ELF-1 (cell line): ENCODE measurements around the gene LEMD2.

Source experiments
- DNase-seq: peaks from one replicate; pipeline ENCODE4 v3.0.0-alpha.2; 2016; ENCODE audit warnings: low read depth, low spot score

LEMD2 gene

DNA sequence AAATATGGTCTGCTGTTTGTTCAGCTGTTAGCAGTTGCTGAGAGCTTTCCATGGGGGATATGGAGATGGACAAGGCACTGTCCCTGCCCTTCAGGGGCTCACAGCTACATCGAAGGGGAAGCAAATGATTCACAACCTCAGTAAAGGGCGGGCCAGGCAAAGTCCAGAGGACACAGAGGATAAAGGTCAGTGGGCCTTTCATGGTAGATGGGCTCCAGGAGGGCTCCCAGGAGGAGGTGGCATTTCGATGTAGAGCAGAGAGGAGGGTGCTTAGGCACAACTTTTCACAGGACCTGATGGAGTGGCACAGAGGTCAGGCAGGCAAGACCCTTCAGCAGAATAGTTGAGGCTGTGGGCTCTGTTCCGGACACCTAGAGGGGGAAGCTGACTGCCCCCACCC, 30.1 kb upstream of the LEMD2 start:
- no peak for DNase-seq

DNA sequence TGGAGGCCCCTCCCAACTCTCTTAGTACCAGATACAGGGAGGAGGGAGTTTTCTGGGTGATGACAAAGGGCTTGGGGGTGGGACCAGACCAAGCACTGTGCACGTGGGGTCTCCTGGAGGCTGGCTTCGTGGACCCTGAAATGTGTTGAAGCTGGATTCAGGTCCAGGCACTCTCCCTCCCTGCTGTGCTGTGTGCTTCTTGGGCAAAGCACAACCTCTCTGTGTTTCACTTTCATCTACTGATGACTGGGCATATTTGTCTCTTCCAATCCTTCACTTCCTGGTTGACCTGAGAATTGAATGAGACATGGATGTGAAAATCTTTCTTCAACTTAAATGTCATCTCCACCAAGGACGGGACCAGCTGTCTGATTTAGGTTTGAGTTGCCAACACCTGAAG, 29.4 kb upstream of the LEMD2 start:
- no peak for DNase-seq

- DNase-seq: no peak
These were observed 28.6 kb upstream of the LEMD2 start for GRCh38 chr6:33817489-33817888.

DNA sequence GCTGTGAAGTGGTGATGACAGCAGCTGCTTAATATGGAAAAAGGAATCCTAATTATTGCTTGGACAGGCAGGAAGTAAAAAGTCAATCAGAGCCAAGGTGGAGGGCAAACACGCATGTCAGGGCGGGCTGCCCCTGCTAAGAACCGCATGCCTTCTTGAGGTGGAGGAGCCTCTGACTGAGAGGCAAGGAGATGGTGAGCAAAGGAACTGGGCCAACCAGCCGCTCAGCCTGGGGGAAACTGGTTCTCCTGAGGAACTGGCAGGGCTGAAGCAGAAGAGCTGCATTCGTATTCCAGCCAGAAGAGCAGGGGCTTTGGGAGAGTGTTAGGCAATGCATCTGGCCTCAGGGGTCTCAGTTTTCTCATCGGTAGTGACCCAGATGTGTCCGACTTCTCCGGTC, 28.0 kb upstream of the LEMD2 start:
- DNase-seq: no peak

- DNase-seq: peak; percentile 66
These were observed 26.9 kb upstream of the LEMD2 start for GRCh38 chr6:33815854-33816253.

GRCh38 chr6:33813990-33814985, 25.4 kb upstream of the LEMD2 start:
- DNase-seq: no peak

GRCh38 chr6:33813246-33813904, 24.4 kb upstream of the LEMD2 start:
- no peak for DNase-seq

GRCh38 chr6:33812669-33813068, 23.7 kb upstream of the LEMD2 start:
- peak; percentile 93 for DNase-seq

- DNase-seq: no peak
These were observed 20.7 kb upstream of the LEMD2 start for GRCh38 chr6:33809594-33809993.

DNA sequence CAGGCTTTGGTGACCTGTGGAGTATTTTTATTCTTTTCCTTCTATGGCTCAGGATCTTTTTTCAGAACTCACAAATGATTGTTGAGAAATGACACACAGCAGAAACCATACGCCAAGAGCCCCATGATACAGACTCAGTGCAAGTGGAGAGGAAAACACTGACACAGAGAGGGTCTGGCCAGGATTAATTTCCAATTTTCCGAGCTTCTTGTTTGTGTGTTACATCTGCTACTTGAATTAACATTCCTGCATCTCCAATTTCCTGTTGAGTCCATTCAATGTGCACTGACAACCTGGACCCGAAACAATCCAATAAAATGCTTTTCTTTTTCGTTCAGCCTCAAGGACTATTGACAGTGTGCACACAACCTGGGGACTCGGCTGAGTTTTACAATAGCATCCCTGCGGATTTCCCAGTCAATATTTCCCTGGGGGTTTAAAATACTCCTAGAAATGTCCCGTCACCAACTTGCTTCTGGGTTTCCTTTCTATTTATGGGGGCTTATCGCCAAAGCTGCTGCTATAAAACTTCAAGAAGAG, 19.8 kb upstream of the LEMD2 start:
- DNase-seq: no peak

DNA sequence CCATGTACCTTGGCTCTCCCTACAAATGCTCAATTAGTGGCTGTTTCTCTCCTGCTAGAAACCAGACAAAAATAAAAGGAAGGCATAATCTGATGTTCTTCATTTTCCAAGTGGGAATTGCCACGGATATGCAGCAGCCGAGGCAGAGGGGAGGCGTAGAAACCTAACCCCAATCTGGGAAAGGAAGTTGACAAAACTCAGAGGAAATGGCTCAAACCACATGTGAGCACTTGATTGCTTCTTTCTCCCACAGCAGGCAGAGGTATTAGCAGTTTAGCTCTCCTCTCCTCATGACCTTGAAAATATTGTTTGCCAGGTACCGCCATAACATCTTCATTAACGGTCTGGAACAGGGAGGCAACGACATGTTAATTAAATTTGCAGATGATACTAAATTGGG, 18.7 kb upstream of the LEMD2 start:
- no peak for DNase-seq

GRCh38 chr6:33806841-33807240, 17.9 kb upstream of the LEMD2 start:
- no peak for DNase-seq

GRCh38 chr6:33803571-33804053, 14.7 kb upstream of the LEMD2 start, which contains the start of gene MLN:
MLN (minus strand) TSS chr6:33804003; CDS start chr6:33801163, 2,840 bp downstream.
- DNase-seq: no peak

- peak; percentile 81 for DNase-seq
These were observed 13.4 kb upstream of the LEMD2 start for GRCh38 chr6:33802186-33802958.

- no peak for DNase-seq
These were observed 12.7 kb upstream of the LEMD2 start for GRCh38 chr6:33801611-33802010.

- no peak for DNase-seq
These were observed 11.5 kb upstream of the LEMD2 start for GRCh38 chr6:33800248-33800969.

- no peak for DNase-seq
These were observed 10.7 kb upstream of the LEMD2 start for GRCh38 chr6:33799454-33800113.

DNA sequence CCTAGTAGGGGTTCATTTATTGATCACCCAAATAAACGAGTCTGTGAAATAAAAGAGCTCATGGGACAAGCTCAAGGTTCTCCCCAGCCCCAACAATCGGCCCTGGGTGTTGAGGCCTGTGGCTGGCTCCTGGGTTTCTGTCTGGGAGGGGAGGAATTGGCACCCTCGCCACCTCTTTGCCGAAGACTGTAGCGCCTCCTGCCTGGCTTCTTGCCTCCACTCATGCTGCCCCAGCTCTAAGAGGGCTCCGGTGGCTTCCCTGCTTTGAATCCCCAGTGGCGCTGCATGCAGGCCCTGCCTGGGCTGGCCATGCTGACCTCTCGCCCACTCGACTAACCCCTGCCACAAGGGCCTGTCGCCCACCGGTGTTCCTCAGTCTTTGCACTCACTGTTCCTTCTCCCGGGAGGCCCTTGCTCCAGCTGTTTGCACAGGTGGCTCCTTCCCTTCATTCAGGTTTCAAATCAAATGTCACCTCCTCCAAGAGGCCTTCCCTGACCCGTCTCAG, 9.5 kb upstream of the LEMD2 start:
- no peak for DNase-seq

GRCh38 chr6:33797626-33798342, 8.9 kb upstream of the LEMD2 start:
- DNase-seq: peak; percentile 59
